HCT116 (cell line): ENCODE measurements around the gene SCGB2A2. TPM values are rescaled to one million over a fixed set of nuclear protein-coding genes. Genes with fewer than 3 reads are reported as not detected.

Source experiments
- ATAC-seq: fragments of 200-7000 bp; cut with Tn5 transposase; 2 replicates; pipeline ENCODE4 v1.9.1; 2020; ENCODE audit warnings: mild to moderate bottlenecking, moderate library complexity
- BruUV-seq: library from RNA; stranded (reverse); fragments of 400-500 nt; replicated peaks from 2 replicates; lab custom pipeline; 2021; lab: Mats Ljungman, UMichigan
- CTCF ChIA-PET: fragments of 300-600 bp; sonication (Branson Sonifier 250); formaldehyde crosslinking; loops from one replicate; lab custom pipeline; 2021; ENCODE audit warnings: antibody characterized with exemption; lab: Charles Lee
- POLR2A ChIA-PET: fragments of 300-600, 350-600 bp; sonication (Branson Sonifier 250); formaldehyde crosslinking; loops from one replicate; lab custom pipeline; 2021; ENCODE audit warnings: antibody characterized with exemption; lab: Charles Lee
- RAD21 ChIA-PET, 2 experiments: fragments of 300-600 bp; sonication (Branson Sonifier 250); formaldehyde crosslinking; loops; one replicate each; lab custom pipeline; 2023; ENCODE audit warnings: low total read pairs in 2 of 2; ENCODE audit not compliant: uncharacterized antibody in 2 of 2, unreplicated experiment in 2 of 2, low non-redundant PET in 1 of 2; lab: Charles Lee
- DNase-seq: peaks from one replicate; pipeline ENCODE4 v3.0.0-alpha.2; 2010; ENCODE audit warnings: low read depth, low spot score
- H2AFZ ChIP-seq: fragments of 200-600 bp; shearing (Covaris generic), sonication (generic); 2 replicates; pipeline ENCODE4 v1.6.1; 2017; ENCODE audit warnings: low read depth, mixed run types, mixed read lengths, antibody characterized with exemption, low read length; ENCODE audit not compliant: poor library complexity, severe bottlenecking
- H3K27ac ChIP-seq: 2 replicates; pipeline ENCODE4 v1.5.1; 2012; ENCODE audit warnings: low read depth, low read length
- H3K27me3 ChIP-seq: fragments of 200-600 bp; sonication (generic); 2 replicates; pipeline ENCODE4 v1.6.1; 2016; ENCODE audit warnings: mixed run types, low read length, mixed read lengths; ENCODE audit not compliant: insufficient read depth
- H3K36me3 ChIP-seq, 2 experiments: fragments of 200-500 bp in 1 of 2; fragments of 200-600 bp in 1 of 2; sonication (Bioruptor generic) in 1 of 2; sonication (generic) in 1 of 2; 2 replicates each; pipeline versions ENCODE4 v1.5.1 to v1.6.1; 2014 to 2016; ENCODE audit warnings: low read length in 2 of 2, inconsistent platforms in 1 of 2, mixed read lengths in 1 of 2, mixed run types in 1 of 2; ENCODE audit not compliant: insufficient read depth in 2 of 2, control insufficient read depth in 1 of 2
- H3K4me1 ChIP-seq, 2 experiments: fragments of 200-600 bp in 1 of 2; sonication (generic) in 1 of 2; 2 replicates each; pipeline versions ENCODE4 v1.5.1 to v1.6.1; 2012 to 2017; ENCODE audit warnings: low read length in 2 of 2, inconsistent platforms in 1 of 2, mild to moderate bottlenecking in 1 of 2, mixed read lengths in 1 of 2, mixed run types in 1 of 2, moderate library complexity in 1 of 2; ENCODE audit not compliant: insufficient read depth in 2 of 2, control insufficient read depth in 1 of 2
- H3K4me2 ChIP-seq: fragments of 200-600 bp; sonication (generic); 2 replicates; pipeline ENCODE4 v1.6.1; 2017; ENCODE audit warnings: mixed run types, low read length, mixed read lengths
- H3K4me3 ChIP-seq, 2 experiments: fragments of 200-600 bp in 1 of 2; sonication (generic) in 1 of 2; replicated peaks in 1 of 2; 2 replicates each; pipeline ENCODE4 v1.5.1; 2011 to 2016; ENCODE audit warnings: low read length in 2 of 2, control low read depth in 1 of 2, low read depth in 1 of 2, mild to moderate bottlenecking in 1 of 2, mixed read lengths in 1 of 2, mixed run types in 1 of 2
- H3K79me2 ChIP-seq: fragments of 200-600 bp; sonication (generic); 2 replicates; pipeline ENCODE4 v1.6.1; 2017; ENCODE audit warnings: mild to moderate bottlenecking, mixed run types, low read length, moderate library complexity, mixed read lengths; ENCODE audit not compliant: insufficient read depth
- H3K9ac ChIP-seq: fragments of 200-600 bp; sonication (generic); 2 replicates; pipeline ENCODE4 v1.6.1; 2016; ENCODE audit warnings: low read length, mixed read lengths
- H3K9me2 ChIP-seq: fragments of 200-600 bp; sonication (generic), shearing (Covaris generic); 2 replicates; pipeline ENCODE4 v1.6.1; 2017; ENCODE audit warnings: mixed run types, mild to moderate bottlenecking, moderate library complexity; ENCODE audit not compliant: insufficient read depth
- H3K9me3 ChIP-seq, 2 experiments: fragments of 200-500 bp in 1 of 2; fragments of 200-600 bp in 1 of 2; sonication (Bioruptor generic) in 1 of 2; sonication (generic) in 1 of 2; 2 replicates each; pipeline ENCODE4 v1.6.1; 2014 to 2017; ENCODE audit warnings: low read length in 2 of 2, mixed read lengths in 2 of 2, inconsistent platforms in 1 of 2, low read depth in 1 of 2, mild to moderate bottlenecking in 1 of 2, mixed run types in 1 of 2, moderate library complexity in 1 of 2; ENCODE audit not compliant: control insufficient read depth in 1 of 2, insufficient read depth in 1 of 2
- H4K20me1 ChIP-seq: fragments of 200-600 bp; sonication (generic), shearing (Covaris generic); 2 replicates; pipeline ENCODE4 v1.6.1; 2017; ENCODE audit warnings: mixed run types, mild to moderate bottlenecking, moderate library complexity; ENCODE audit not compliant: insufficient read depth
- CBX3 ChIP-seq: IDR thresholded peaks from 2 replicates; pipeline ENCODE4 v1.6.1; 2012; ENCODE audit warnings: low read depth
- CTCF ChIP-seq, 3 experiments: fragments of 200-600 bp in 1 of 3; sonication (generic) in 1 of 3; IDR thresholded peaks in 2 of 3; conservative IDR thresholded peaks in 1 of 3; 2 replicates each; pipeline ENCODE4 v1.5.1; 2012 to 2017; ENCODE audit warnings: low read depth in 2 of 3, low read length in 2 of 3, antibody characterized with exemption in 1 of 3, borderline replicate concordance in 1 of 3, control low read depth in 1 of 3, mild to moderate bottlenecking in 1 of 3, mixed read lengths in 1 of 3, mixed run types in 1 of 3, moderate library complexity in 1 of 3; ENCODE audit not compliant: insufficient read depth in 1 of 3
- ELF1 ChIP-seq: IDR thresholded peaks from 2 replicates; pipeline ENCODE4 v1.6.1; 2012; ENCODE audit warnings: low read depth, borderline replicate concordance
- EZH2phosphoT487 ChIP-seq: fragments of 200-600 bp; IDR thresholded peaks from 2 replicates; pipeline ENCODE4 v1.6.1; 2018; ENCODE audit warnings: antibody characterized with exemption, borderline replicate concordance
- JUND ChIP-seq: IDR thresholded peaks from 2 replicates; pipeline ENCODE4 v1.6.1; 2012
- RAD21 ChIP-seq: IDR thresholded peaks from 2 replicates; pipeline ENCODE4 v1.6.1; 2012; ENCODE audit warnings: low read depth, mild to moderate bottlenecking
- SIN3A ChIP-seq: IDR thresholded peaks from 2 replicates; pipeline ENCODE4 v1.6.1; 2012; ENCODE audit warnings: low read depth
- SP1 ChIP-seq: IDR thresholded peaks from 2 replicates; pipeline ENCODE4 v1.6.1; 2012; ENCODE audit warnings: low read depth
- SRF ChIP-seq: IDR thresholded peaks from 2 replicates; pipeline ENCODE4 v1.6.1; 2012; ENCODE audit warnings: low read depth
- ZNF274 ChIP-seq: fragments of 200-500 bp; sonication (Bioruptor generic); IDR thresholded peaks from 2 replicates; pipeline ENCODE4 v1.6.1; 2014; ENCODE audit warnings: mild to moderate bottlenecking, low read depth, low read length, inconsistent platforms
- intact Hi-C: fragments of 100-400 bp; cut with micrococcal nuclease; formaldehyde crosslinking; loops from 2 replicates; pipeline ENCODE4 v1.10.0; 2022
- total RNA-seq: library from RNA; stranded (reverse); gene quantifications from one replicate; pipeline ENCODE4 v1.2.1, GENCODE V29; 2021; ENCODE audit not compliant: unreplicated experiment

Gene SCGB2A2
- total RNA-seq, 1 experiment from 2014 or later, result not detected

- peaks cover 34% of the 10 kb centered on the region; the same call in 1 of the 2 replicates for H3K27me3 ChIP-seq
- TF ChIP-seq SIN3A (no peak), CTCF (IDR thresholded peaks at IDR 0.05 in 2 of 3, conservative IDR thresholded peaks at IDR 0.05 in 1 of 3; ENCODE audit: borderline replicate concordance in 1 of 3, insufficient read depth in 1 of 3, low read depth in 2 of 3, low read length in 2 of 3) (peak; percentile 12 to 48 (median 31); a peak in 3 of 6 replicates), EZH2phosphoT487 (no peak), RAD21 (peak; percentile 49), ELF1 (no peak), ZNF274 (no peak), SRF (no peak), SP1 (no peak), JUND (no peak), CBX3 (no peak)
- no peak overlapping the region for H2AFZ ChIP-seq
- BruUV-seq, result no TSS peak
- intact Hi-C loops, result loop anchor here (5.0 kb wide), 2 partner anchors 79 to 144 kb away; no protein-coding TSS in a partner anchor
- no peak overlapping the region for H3K4me2 ChIP-seq
- H3K9ac ChIP-seq, result no peak overlapping the region
- ChIA-PET POLR2A (no interaction called here), RAD21 (no interaction called here), CTCF (interaction anchor here (0.6 kb wide), 1 partner anchor 142 kb away, joined by 3 read pairs; no protein-coding TSS in a partner anchor)
- H3K4me3 ChIP-seq, result no peak overlapping the region
- H4K20me1 ChIP-seq, result no peaks in the 10 kb centered on the region
- H3K79me2 ChIP-seq, result no peaks in the 10 kb centered on the region
- no peaks in the 10 kb centered on the region for H3K4me1 ChIP-seq
- no peak for DNase-seq
- no peaks in the 10 kb centered on the region for H3K36me3 ChIP-seq
- no peaks in the 10 kb centered on the region for H3K9me3 ChIP-seq
- ATAC-seq, result no peak; the same call in 1 of the 2 replicates
- H3K27ac ChIP-seq, result no peak overlapping the region
- no peaks in the 10 kb centered on the region for H3K9me2 ChIP-seq
Measured at GRCh38 chr11:62233730-62234129, 36.2 kb upstream of the SCGB2A2 start.
